GM23248 (cell line): ENCODE measurements around the gene PARVB.

Experiments used
- EZH2 ChIP-seq: fragments of 200-600 bp; sonication (generic); IDR thresholded peaks from 2 replicates; pipeline ENCODE4 v1.6.1; 2018; ENCODE audit warnings: antibody characterized with exemption, mild to moderate bottlenecking; ENCODE audit not compliant: insufficient read depth, poor library complexity, severe bottlenecking
- EZH2phosphoT487 ChIP-seq: fragments of 200-600 bp; sonication (generic); IDR thresholded peaks from 2 replicates; pipeline ENCODE4 v1.6.1; 2018; ENCODE audit warnings: antibody characterized with exemption, moderate library complexity, mild to moderate bottlenecking, low read depth; ENCODE audit not compliant: insufficient read depth

GRCh38 chr22:44167501-44167900 is 143.4 kb downstream of the PARVB start:
- TF ChIP-seq EZH2phosphoT487 = no peak
- TF ChIP-seq EZH2 = no peak
